HUDEP-2 (cell line): ENCODE measurements around the gene FAM43A.
A peak's percentile ranks its signal among the peaks of the same experiment; 100 is the strongest.

ENCODE experiments used
- DNase-seq, 76 experiments: peaks; one replicate each; lab custom pipeline; 2025; ENCODE audit not compliant: unreplicated experiment in 76 of 76; lab: John Stamatoyannopoulos, UW

The FAM43A gene

DNA sequence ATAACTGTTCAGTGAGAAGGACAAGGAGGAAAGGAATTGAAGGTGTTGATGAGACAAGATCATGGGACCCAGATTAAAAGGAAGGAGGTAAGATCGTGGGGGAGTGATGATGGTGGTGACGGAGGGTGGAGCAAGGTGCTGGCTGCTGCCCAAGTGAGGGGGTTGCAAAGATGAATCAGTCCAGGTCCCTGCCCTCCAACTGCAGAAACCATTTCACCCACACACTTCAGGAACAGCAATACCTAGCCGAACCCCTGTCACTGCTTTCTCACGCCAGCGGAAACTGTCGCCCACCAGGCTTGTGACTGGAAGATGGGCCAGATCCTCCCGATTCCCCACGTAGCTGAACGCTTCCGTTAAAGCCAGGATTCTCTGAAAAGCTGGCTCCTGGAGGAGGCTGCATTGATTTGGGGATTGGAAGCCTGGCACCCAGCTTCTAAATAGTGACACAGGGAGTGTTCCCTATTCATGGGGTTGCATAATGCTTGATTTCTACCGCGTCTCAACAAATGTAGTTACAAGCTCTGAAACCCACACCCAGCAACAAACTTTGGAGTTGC is 10.5 kb upstream of the FAM43A start:
- peak in 6 of 76 experiments; percentile 5 to 37 (median 17) for DNase-seq

DNA sequence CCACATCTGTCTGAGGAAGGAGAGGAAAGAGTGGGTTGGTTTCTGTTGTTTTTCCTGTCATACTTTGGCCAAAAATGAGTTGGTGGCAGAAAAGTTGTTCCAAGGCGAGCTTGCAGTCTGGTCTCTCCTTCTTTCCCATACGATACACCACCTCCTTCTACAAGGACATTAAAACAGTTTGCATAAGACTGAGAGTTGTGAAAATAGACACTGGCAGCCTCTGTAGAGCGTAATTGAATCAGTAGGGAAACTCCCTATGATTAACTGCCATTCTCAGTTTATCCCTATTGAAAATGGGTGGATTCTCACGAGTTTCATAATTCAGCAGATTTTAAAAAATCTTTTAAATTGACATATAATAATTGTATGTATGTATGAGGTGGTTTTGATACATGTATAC is 10.0 kb upstream of the FAM43A start:
- no peak for DNase-seq

DNA sequence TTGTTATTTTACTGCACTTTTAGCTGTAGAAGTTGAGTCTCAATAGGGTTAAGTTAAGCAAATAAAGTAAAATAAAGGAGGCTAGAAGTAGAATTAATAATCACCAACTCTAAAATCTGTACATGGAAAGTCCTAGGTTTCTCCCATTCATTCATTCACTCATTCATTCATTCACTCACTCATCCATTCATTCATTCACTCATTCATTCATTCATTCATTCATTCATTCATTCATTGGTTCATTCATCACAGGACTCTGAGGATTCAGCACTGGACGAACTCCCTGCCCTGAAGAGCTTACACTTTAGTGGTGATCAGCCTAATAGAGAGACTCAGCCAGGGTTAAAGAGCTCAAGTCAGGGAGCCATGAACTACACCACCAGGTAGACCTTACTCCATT is 9.2 kb upstream of the FAM43A start:
- DNase-seq: no peak

DNA sequence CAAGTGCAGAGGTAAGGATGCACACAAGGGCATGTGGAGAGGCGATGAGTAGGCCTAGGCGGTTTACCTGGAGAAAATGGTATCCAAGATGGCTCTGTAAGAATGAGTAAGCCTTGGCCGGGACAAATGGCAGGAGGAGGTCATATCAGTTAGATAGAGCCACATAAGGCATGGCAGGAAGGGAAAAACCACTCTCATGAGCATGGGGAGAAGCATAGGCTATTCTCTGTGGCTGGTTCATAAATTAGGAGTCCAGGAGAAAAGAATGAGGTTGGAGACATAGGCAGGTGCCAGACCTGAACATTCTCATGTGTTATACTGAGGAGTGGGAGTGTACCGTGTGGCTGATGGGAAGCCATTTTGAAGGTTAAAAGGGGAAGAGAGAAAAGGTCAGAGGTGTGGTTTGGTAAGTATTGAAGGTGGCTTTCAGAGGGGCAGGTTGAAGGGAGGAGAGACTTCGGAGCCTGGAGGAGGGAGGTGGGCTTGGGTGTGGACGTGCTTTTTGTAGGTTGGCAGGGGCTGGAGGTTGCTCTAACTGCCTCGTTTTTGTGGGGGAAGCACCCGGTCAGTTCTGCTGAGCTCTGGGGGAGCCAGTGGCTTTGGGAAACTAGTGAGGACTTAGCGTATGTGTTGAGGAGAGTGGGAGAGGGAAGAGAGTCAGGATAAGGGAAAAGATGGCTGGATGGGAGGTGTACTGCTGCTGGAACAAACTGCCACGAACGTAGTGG is 4.6 kb upstream of the FAM43A start:
- no peak for DNase-seq

DNA sequence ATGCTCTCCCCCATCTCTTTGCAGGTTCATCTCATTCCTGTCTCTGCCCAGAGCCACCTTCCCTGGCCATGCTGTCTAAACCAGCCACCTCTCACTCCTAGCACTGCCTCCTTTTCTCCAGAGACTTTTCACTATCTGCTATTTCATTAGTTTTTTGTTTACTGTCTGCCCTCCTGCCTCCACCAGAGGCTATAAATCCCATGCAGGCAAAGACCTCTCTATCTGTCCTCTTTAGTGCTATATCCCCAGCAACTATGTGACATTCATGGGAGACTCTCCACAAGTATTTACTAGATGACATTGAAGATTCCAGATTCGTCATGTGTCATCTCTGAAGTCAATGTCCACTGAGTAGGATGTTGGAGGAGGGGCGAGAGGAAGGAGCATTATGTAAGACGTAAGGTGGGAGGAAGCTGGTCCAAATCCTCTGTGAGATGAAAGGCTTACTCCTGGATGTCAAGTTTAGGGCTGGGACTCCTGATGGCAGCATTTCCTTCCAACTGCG is 3.4 kb upstream of the FAM43A start:
- no peak for DNase-seq

DNA sequence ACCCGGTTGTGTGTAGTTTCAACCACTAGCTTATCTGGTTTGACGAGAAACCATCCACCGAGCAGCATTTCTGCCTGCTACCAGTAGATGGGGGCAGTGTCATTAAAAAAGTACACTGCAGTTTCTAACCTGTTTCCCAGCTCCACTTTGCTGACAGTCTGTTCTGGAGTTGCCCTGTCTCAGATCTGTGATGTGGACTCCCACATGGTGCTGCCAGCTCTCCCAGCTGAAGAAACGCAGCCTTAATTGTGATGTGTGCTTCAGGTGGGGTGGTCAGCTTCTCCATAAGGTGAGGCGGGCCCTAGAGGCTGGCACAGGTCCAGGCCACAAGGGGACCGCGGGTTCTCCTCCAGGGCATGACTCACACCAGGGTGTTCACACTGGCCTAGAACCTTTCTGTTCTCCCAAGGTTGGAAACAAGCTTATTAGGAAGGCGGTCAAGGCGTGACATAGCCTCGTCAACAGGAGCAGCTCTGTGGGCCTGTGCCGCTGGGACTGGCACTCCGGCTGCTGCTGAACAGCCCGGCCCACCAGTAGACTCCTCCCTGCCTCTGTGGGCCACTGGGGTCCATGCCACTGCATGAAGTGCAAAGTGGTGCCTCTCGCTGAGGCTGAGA is 2.9 kb upstream of the FAM43A start:
- peak in 70 of 76 experiments; percentile 13 to 82 (median 53) for DNase-seq

DNA sequence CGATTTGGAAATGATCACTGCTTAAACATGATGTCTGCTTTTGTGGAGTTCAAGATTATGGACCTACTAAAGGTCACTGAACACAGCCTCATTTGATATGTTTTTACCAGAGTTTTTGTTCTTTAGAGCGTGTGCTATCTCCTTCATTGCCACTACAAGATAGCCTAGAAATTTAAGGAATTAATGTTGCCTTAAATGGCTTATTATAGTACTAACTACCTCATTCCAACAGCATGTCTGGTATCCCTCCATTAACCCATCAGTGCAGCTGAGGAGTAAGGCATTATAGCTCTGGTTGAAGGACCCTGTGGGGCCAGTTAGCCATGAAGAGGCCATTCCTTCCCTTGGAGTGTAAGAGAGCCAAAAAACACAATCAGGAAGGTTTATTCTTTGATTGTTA is 2.3 kb upstream of the FAM43A start:
- no peak for DNase-seq

DNA sequence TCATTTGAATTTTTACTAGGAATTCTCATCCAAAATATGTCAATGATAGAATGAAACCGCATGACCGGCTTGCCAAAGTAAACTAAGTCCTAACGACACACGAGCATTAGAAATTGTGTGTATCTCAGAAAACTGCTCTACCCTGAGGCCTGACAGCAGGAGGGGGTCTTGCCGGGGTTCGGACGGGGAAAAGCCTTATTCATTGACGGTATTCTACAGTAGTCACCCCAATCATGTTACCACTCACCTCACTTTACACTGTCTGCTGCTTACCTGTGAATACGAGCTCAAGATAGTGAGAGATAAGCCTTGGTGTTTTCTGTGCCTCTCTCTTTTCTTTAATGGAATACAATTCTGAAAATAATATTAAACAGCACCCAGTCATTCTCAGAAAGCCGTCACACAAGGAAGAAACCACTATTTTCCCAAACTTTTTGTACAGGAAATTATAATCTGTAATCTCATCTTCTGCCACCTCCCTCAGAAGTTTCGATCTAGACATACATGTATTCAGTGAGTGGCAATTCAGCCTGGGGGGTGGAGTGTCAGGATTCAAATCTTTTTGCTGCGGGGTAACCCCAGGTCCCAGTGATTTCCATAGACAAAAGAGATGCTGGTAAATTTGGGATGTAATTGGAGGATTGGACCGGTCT is 492 bp upstream of the FAM43A start:
- DNase-seq: no peak

DNA sequence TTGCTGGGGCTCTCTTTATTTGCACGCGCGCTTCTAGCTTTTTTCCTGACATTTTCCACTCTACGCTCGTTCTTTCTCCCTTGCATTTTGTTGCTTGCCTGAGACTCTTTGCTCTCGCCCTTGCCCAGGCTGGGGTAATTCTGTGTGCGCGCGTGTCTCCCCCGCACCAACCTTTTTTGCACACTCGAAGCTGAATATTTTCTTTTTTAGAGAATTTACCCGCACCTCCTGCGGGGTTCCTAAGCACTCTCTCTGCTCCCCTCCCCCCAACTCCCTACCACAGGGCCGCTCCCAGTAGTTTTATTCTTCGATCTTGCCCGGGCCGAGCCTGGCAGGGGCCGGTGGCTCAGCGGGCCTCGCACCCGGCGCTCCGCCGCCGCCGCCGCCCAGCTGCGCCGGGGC is 732 bp downstream of the FAM43A start:
- no peak for DNase-seq

DNA sequence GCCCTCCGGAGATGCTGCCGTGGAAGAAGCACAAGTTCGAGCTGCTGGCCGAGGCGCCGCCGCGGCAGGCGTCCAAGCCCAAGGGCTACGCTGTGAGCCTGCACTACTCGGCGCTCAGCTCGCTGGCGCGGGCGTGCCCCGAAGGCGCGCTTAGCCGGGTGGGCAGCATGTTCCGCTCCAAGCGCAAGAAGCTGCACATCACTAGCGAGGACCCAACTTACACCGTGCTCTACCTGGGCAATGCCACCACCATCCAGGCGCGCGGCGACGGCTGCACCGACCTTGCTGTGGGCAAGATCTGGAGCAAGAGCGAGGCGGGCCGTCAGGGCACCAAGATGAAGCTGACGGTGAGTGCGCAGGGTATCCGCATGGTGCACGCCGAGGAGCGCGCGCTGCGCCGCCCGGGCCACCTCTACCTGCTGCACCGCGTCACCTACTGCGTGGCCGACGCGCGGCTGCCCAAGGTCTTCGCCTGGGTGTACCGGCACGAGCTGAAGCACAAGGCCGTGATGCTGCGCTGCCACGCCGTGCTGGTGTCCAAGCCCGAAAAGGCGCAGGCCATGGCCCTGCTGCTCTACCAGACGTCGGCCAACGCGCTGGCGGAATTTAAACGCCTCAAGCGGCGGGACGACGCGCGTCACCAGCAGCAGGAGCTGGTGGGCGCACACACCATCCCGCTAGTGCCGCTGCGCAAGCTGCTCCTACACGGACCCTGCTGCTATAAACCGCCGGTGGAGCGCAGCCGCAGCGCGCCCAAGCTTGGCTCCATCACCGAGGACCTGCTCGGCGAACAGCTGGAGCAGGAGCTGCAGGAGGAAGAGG is 1.3 kb downstream of the FAM43A start:
- peak in 3 of 76 experiments; percentile 7 to 31 (median 28) for DNase-seq

DNA sequence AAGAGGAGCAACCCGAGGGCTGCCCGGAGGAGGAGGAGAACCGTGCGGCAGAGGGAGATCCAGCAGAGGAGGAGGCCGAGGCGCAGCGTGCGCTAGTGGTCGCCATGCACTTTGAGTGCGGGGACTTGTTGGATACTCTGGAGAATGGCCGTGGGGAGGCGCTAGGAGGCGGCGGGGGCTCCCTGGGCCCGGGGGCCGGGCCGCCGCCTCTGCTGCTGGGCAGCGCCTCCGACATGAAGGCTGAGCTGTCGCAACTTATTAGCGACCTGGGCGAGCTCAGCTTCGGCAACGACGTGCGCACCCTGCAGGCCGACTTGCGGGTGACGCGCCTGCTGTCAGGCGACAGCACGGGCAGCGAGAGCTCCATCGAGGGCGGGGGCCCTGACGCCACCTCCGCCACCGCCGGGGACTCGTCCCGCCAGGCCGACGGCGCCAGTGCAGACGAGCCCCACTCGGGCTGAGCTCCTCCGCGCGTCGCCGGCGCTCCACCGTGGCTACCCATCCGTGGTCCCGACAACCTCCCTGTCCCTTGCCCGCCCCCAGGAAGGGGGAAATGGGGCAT is 2.0 kb downstream of the FAM43A start:
- peak in 66 of 76 experiments; percentile 3 to 72 (median 42) for DNase-seq

DNA sequence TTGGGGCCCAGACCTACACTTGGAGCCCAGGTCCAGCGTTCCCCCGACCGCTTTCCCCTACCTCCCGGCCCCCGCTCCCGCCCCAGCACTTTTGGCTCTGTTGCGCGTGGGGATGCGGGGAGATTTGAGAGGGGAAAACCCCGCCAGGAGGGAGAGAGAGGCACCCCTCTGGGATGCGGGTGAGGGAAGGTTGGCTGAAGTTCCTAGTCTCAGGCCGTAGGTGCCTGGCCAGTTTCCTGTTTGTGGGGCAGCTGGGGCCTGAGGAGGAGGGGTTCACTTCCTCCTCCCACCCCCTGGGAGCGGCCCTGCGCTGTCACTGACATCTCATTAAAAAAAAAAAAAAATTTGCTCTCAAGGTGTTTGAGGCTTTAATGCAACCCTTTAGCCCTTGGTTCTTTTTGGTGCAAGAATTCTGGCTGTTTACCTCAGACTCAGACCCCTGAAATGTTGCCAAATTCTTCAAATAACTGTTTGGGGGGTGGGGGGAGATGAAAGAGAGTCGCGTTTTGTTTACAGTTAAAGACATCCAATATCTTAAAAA is 2.6 kb downstream of the FAM43A start:
- no peak for DNase-seq

DNA sequence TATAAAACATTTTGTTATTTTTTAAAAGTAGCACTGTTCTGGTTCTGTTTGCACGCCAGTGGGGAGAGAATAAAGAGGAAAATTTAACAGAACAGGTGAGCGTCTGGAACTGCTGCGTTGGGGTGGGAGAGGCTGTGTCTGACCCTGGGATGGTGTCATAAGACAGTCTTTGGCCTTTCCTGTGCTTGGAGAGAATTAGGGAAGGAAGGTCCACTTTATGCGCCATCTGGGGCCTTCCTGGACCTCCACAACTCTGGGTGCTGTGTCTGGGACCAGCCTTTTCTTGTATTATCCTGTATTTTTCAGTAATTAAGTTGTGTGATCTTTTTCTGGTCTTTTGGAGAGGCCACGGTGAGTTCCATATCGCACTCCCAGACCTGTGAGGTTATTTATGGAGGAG is 3.3 kb downstream of the FAM43A start:
- DNase-seq: no peak

DNA sequence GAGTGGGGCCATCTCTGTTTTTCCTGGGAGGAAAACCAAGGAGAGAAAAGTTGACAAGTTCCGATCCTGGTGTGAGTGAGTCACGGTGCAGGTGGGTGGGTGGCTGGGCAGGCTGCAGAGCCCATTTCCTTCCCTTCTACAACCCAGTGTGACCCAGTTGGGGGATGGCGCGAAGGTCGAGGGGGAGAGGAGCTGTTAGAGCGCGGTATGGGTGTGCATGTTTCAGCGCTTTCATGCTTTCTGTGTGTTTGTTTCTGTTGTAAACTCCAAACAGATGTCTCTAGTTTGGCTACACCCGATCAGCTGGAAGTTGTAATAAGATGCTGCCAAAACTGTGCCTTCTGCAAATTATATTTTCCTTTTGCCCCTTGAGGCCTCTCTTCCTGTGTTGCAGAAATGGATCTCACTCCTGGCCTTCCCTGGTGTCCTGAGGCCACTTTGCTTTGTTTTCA is 3.8 kb downstream of the FAM43A start:
- no peak for DNase-seq

DNA sequence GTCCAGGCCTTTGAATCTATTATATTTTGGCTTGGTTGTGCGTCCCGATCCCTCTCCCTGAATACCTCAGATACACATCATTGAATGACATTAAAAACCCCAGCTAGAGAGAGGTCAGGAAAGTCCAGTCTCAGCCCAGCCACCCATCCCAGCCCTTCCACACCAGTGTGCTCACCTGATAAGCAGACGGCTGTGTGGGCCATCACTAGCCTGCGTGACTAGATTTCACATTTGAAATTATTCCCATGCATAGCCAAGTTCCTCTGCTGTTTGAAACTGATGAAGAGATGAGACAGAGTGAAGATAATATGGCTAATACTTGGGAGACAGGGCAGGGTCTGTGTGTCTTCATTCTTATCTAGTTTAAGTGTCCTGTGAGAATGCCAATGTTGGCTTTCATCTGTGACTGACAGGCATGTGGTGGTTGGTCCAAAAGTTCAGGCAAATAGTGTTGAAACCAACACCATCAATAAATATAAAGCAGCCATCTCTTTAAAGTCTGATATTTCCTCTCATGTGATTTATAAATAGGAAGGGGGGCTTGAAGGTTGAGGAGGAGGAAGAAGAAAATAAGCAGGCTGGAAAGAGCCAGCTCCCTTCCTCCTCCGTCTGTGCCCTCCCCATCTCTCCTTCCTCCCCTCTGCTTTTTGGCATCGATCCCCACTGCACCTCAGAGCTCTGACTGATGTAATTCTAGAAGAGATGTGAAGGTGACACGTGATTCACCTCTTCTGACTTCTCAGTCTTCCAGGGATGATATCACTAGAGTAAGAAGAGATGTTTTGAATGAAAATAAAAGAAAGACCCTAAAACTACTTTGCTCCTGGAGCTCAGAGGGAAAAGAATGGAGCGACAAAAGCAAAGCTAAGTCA is 5.1 kb downstream of the FAM43A start:
- DNase-seq: no peak

DNA sequence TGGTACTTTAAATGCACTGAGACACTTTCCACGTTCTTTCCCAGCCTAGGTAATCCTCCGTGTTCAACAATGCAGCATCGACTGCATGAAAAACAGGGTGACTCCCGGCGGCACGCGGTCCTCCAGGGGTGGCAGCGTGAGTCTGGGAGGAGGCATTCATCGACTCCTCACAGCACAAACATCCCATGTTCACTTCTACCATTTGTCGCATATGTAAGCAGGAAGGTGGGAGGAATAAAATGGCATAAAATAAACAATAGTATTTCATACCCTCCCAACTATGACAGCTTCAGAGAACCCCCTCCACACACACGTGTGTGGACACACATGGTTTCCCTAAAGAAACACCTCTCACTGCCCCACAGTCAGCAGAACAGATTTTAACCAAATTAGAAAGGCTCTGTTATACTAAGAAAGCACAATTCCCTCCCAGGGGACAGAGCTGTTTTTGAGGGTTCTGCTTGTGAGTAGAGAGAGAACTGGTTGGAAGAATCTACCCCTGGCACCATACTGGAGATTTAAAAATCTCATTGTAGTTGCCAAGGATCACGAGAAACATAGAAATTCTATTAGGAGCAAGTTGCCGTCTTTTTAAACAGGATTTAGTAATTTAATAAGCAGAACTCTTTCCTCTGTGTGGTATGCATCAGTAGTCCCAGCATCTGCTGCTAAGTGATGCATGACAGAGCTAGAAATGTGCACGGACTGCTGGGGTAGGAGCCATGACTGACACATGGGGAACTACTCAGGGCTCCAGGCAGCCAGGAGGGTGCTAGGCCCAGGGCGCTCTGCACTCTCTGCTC is 6.0 kb downstream of the FAM43A start:
- no peak for DNase-seq

DNA sequence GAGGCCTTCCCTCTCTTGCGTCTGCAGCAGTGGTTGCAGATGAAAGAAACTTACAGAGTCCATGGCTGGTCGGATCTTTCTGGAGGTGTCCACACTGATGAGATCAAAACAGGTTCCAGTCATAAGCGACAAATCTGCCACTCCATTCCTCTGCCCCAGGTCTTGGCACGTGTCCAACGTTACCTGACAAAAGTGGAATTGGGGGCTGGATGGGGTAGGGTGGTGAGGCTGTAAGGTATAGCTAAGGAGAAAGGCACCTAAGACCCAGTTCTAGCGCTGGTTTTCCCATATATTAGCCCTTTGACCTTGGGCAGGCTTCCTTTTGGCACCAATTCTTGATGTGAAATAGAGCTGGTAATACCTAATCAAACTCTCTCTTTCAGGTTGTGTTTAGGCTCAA is 11.0 kb downstream of the FAM43A start:
- DNase-seq: no peak

DNA sequence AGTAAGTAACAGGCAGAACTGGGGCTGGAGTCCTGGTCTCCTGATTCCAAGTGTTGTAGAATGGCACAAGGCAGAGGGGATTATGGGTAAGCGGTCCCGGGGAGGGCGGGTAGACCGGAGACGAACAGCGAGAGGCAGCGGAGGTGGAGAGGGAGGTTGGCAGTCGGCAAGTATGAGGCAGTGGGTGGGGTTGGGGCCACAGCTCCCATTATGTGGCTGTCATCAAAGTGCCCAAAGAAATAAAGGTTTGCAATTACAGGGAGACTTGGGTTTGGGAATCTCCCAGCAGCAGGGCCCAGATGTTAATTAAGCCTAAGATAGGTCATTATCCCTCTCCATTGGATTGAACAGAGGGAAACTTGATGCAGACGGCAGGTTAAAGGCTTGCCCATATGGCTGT is 16.9 kb downstream of the FAM43A start:
- no peak for DNase-seq
